K562 (cell line): ENCODE data around the gene PGD. TPM values are rescaled to one million over a fixed set of nuclear protein-coding genes. Genes with fewer than 3 reads are reported as not detected.

Source experiments
- BMI1 ChIP-seq: fragments of 150-350 bp; IDR thresholded peaks from 2 replicates; pipeline ENCODE4 v1.6.1; 2014; ENCODE audit warnings: low read length
- CREB3 ChIP-seq: fragments of 450-650 bp; conservative IDR thresholded peaks from 2 replicates; pipeline ENCODE4 v1.6.1; 2016; ENCODE audit warnings: missing genetic modification characterization, low read depth, mild to moderate bottlenecking, missing compliant biosample characterization, moderate library complexity
- DPF2 ChIP-seq: fragments of 450-650 bp; IDR thresholded peaks from 2 replicates; pipeline ENCODE4 v1.6.1; 2016
- ELK3 ChIP-seq: fragments of 450-650 bp; formaldehyde crosslinking; IDR thresholded peaks from 2 replicates; pipeline ENCODE4 v1.4.0; 2020; ENCODE audit warnings: mild to moderate bottlenecking
- FOXA3 ChIP-seq, 2 experiments: fragments of 450-650 bp in 1 of 2; sonication (generic) in 1 of 2; formaldehyde crosslinking; IDR thresholded peaks in 1 of 2; conservative IDR thresholded peaks in 1 of 2; 2 replicates each; pipeline versions ENCODE4 v1.4.0 to v1.8.0; 2020 to 2022; ENCODE audit warnings: mild to moderate bottlenecking in 2 of 2, missing genetic modification reagents in 1 of 2
- KDM5B ChIP-seq: fragments of 200-600 bp; sonication (generic); IDR thresholded peaks from 2 replicates; pipeline ENCODE4 v1.6.1; 2012; ENCODE audit warnings: low read depth, mild to moderate bottlenecking, moderate library complexity, low read length, control low read depth, inconsistent platforms; ENCODE audit not compliant: insufficient replicate concordance
- KLF1 ChIP-seq: fragments of 450-650 bp; IDR thresholded peaks from 2 replicates; pipeline ENCODE4 v1.6.1; 2016; ENCODE audit warnings: missing genetic modification characterization, missing compliant biosample characterization
- MAZ ChIP-seq, 2 experiments: fragments of 450-650 bp in 1 of 2; sonication (generic) in 1 of 2; formaldehyde crosslinking; IDR thresholded peaks in 1 of 2; conservative IDR thresholded peaks in 1 of 2; 2 replicates each; pipeline versions ENCODE4 v1.4.0 to v1.5.0; 2020; ENCODE audit warnings: mild to moderate bottlenecking in 1 of 2, missing genetic modification reagents in 1 of 2
- MITF ChIP-seq: IDR thresholded peaks from 2 replicates; pipeline ENCODE4 v1.6.1; 2014; ENCODE audit warnings: antibody characterized with exemption
- MNT ChIP-seq, 2 experiments: fragments of 450-650 bp; conservative IDR thresholded peaks; 2 replicates each; pipeline ENCODE4 v1.6.1; 2017; ENCODE audit warnings: mild to moderate bottlenecking in 2 of 2, moderate library complexity in 2 of 2
- PCBP2 ChIP-seq: fragments of 200-400 bp; formaldehyde crosslinking; IDR thresholded peaks from 2 replicates; pipeline ENCODE4 v1.6.1; 2018; ENCODE audit warnings: low read length, low read depth, mild to moderate bottlenecking, moderate library complexity; ENCODE audit not compliant: poor library complexity, severe bottlenecking
- RBM17 ChIP-seq: fragments of 200-400 bp; formaldehyde crosslinking; IDR thresholded peaks from 2 replicates; pipeline ENCODE4 v1.6.1; 2017; ENCODE audit warnings: low read depth, mild to moderate bottlenecking, low read length, borderline replicate concordance
- SIN3B ChIP-seq: fragments of 450-650 bp; IDR thresholded peaks from 2 replicates; pipeline ENCODE4 v1.6.1; 2017; ENCODE audit warnings: low read depth, mild to moderate bottlenecking, moderate library complexity
- STAG1 ChIP-seq: sonication (generic); formaldehyde crosslinking; IDR thresholded peaks from 2 replicates; pipeline ENCODE4 v1.5.0; 2020; ENCODE audit warnings: missing genetic modification reagents, borderline replicate concordance
- ZBTB33 ChIP-seq: sonication (generic); formaldehyde crosslinking; IDR thresholded peaks from 2 replicates; pipeline ENCODE4 v1.8.1; 2023; ENCODE audit warnings: mild to moderate bottlenecking, missing genetic modification reagents
- ZBTB7A ChIP-seq: IDR thresholded peaks from 2 replicates; pipeline ENCODE4 v1.6.1; 2011; ENCODE audit warnings: low read depth, mild to moderate bottlenecking, low read length, moderate library complexity, borderline replicate concordance; ENCODE audit not compliant: control insufficient read depth
- ZNF253 ChIP-seq: fragments of 250-450 bp; sonication (Bioruptor Pico); conservative IDR thresholded peaks from 2 replicates; pipeline ENCODE4 v1.6.1; 2021; ENCODE audit warnings: mild to moderate bottlenecking
- polyA plus RNA-seq, 8 experiments: library from polyadenylated mRNA; depleted of rRNA in 4 of 8; stranded (reverse) in 5 of 8; unstranded in 3 of 8; fragments of >200 nt; fragmentation: Nextera tagmentation in 2 of 8; fragmentation: Illumina TruSeq in 1 of 8; extraction: Ambion mirVana in 2 of 8; extraction: Trizol in 1 of 8; gene quantifications; 2 replicates each; pipeline versions ENCODE4 v1.2.1 to v1.2.3, GENCODE V29; 2011 to 2014; ENCODE audit warnings: inconsistent platforms in 1 of 8, missing spikeins in 1 of 8
- total RNA-seq, 7 experiments: library from RNA; depleted of rRNA in 6 of 7; stranded (reverse); fragments of >200 nt in 6 of 7; fragmentation: Illumina TruSeq in 2 of 7; extraction: Trizol in 2 of 7; gene quantifications; 2 replicates each; pipeline versions ENCODE4 v1.2.1 to v1.2.3, GENCODE V29; 2011 to 2021; ENCODE audit warnings: low replicate concordance in 1 of 7

PGD gene
- total and polyA plus RNA-seq, 9 of the 15 experiments (the other 6 are each of a cell fraction or from before 2014, with no cell fraction given), result 177 to 542 (median 270) TPM

- TF ChIP-seq BMI1 (peak; percentile 62), CREB3 (tag) (no peak), ZBTB7A (peak; percentile 95), RBM17 (no peak), DPF2 (peak; percentile 31; the same call in 1 of the 2 replicates), MITF (peak; percentile 35; the same call in 1 of the 2 replicates), MNT (conservative IDR thresholded peaks at IDR 0.05) (peak; percentile 86 to 97), FOXA3 (CRISPR knock-in tag; conservative IDR thresholded peaks at IDR 0.05 in 1 of 2, IDR thresholded peaks at IDR 0.05 in 1 of 2) (peak in 1 of 2 experiments; percentile 31; a peak in 2 of 4 replicates), ELK3 (CRISPR knock-in tag) (0 out of 2 replicates have a peak, but pooled peaks have one; percentile 65), STAG1 (CRISPR knock-in tag) (peak; percentile 82), KLF1 (tag) (peak; percentile 61; the same call in 1 of the 2 replicates), ZNF253 (no peak), ZBTB33 (CRISPR knock-in tag) (peak; percentile 90), PCBP2 (no peak), SIN3B (peak; percentile 93), KDM5B (peak; percentile 71), MAZ (CRISPR knock-in tag; conservative IDR thresholded peaks at IDR 0.05 in 1 of 2, IDR thresholded peaks at IDR 0.05 in 1 of 2) (peak; percentile 94 to 99)
Measured at GRCh38 chr1:10430216-10431069, 31.6 kb downstream of the PGD start, which contains the start of gene CENPS (continued).
